ENCODE measurements around the gene RARB.

Gene RARB

GRCh38 chr3:25423780-25424588 is 4.1 kb upstream of the RARB start:
- no peak for DNase-seq

GRCh38 chr3:25424614-25425013 is 3.4 kb upstream of the RARB start:
- DNase-seq: no peak

GRCh38 chr3:25426408-25426807 is 1.7 kb upstream of the RARB start:
- DNase-seq: no peak

GRCh38 chr3:25427155-25427554 is 908 bp upstream of the RARB start:
- DNase-seq: no peak

GRCh38 chr3:25427563-25427941 is 511 bp upstream of the RARB start:
- DNase-seq: no peak

- DNase-seq: no peak
These were observed 799 bp downstream of the RARB start for GRCh38 chr3:25428789-25429335.

- no peak for DNase-seq
These were observed 1.6 kb downstream of the RARB start for GRCh38 chr3:25429361-25430286.

GRCh38 chr3:25430287-25430934 is 2.3 kb downstream of the RARB start:
- no peak for DNase-seq

- no peak for DNase-seq
These were observed 3.1 kb downstream of the RARB start for GRCh38 chr3:25430935-25431770.

GRCh38 chr3:25432176-25432720 is 4.2 kb downstream of the RARB start:
- no peak for DNase-seq

- no peak for DNase-seq
These were observed 5.0 kb downstream of the RARB start for GRCh38 chr3:25433106-25433505.

GRCh38 chr3:25433868-25434267 is 5.8 kb downstream of the RARB start:
- DNase-seq: no peak

GRCh38 chr3:25437953-25438352 is 9.9 kb downstream of the RARB start:
- DNase-seq: no peak

GRCh38 chr3:25438791-25439555 is 10.9 kb downstream of the RARB start:
- DNase-seq: no peak

GRCh38 chr3:25441234-25441856 is 13.3 kb downstream of the RARB start:
- DNase-seq: no peak

GRCh38 chr3:25442486-25442885 is 14.4 kb downstream of the RARB start:
- no peak for DNase-seq

GRCh38 chr3:25444273-25444672 is 16.2 kb downstream of the RARB start:
- no peak for DNase-seq

- DNase-seq: no peak
These were observed 17.7 kb downstream of the RARB start for GRCh38 chr3:25445731-25446130.

GRCh38 chr3:25447285-25447684 is 19.2 kb downstream of the RARB start:
- no peak for DNase-seq

- DNase-seq: no peak
These were observed 19.9 kb downstream of the RARB start for GRCh38 chr3:25447925-25448324.
